SJCRH30 (cell line): ENCODE data around the gene THSD4. TPM values are rescaled to one million over a fixed set of nuclear protein-coding genes. Genes with fewer than 3 reads are reported as not detected.
A peak's percentile ranks its signal among the peaks of the same experiment; 100 is the strongest.

Experiments
- DNase-seq, 2 experiments: peaks; one replicate each; pipeline ENCODE4 v3.0.0-alpha.2; 2015 to 2020
- H3K27ac ChIP-seq: fragments of 250-450 bp; sonication (Bioruptor Pico); 2 replicates; pipeline ENCODE4 v1.5.1; 2020; ENCODE audit warnings: mild to moderate bottlenecking, moderate library complexity
- H3K27me3 ChIP-seq: fragments of 250-450 bp; sonication (Bioruptor Pico); 2 replicates; pipeline ENCODE4 v1.5.1; 2020; ENCODE audit warnings: mild to moderate bottlenecking, moderate library complexity
- H3K36me3 ChIP-seq: fragments of 250-450 bp; sonication (Bioruptor Pico); 2 replicates; pipeline ENCODE4 v1.5.1; 2020; ENCODE audit warnings: mild to moderate bottlenecking, moderate library complexity
- H3K4me1 ChIP-seq: fragments of 250-450 bp; sonication (Bioruptor Pico); 2 replicates; pipeline ENCODE4 v1.5.1; 2020; ENCODE audit warnings: mild to moderate bottlenecking, moderate library complexity
- H3K4me3 ChIP-seq: fragments of 250-450 bp; sonication (Bioruptor Pico); 2 replicates; pipeline ENCODE4 v1.5.1; 2020; ENCODE audit warnings: mild to moderate bottlenecking, moderate library complexity
- H3K9me3 ChIP-seq: fragments of 250-450 bp; sonication (Bioruptor Pico); replicated peaks from 2 replicates; pipeline ENCODE4 v1.5.1; 2020; ENCODE audit warnings: mild to moderate bottlenecking, moderate library complexity
- total RNA-seq: library from RNA; depleted of rRNA; stranded (reverse); fragments of >200 nt; shearing (Covaris generic); gene quantifications from 2 replicates; pipeline ENCODE4 v1.2.3, GENCODE V29; 2014

The THSD4 gene
- total RNA-seq, 1 experiment from 2014 or later = 20.7 TPM

DNA sequence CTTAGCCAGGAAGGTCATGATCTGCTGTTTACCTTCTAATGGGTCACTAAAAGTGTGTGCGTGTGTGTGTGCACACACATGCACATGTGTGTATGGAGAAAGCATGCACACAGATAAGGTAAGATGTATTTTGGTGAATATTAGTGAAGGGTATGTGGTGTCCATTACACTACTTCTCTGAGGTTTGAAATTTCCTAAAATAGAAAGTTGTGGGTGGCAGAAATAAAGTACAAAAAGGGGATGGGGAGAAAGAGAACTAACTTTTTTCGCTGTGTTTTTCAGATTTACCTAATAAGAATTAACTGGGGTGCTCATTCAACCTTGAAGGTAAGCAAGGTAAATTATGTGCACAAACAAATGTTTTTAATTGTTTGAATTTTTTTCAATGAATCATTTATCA is 670.7 kb downstream of the THSD4 start:
- no peak for DNase-seq
- Histone ChIP-seq H3K27me3 (no peaks in the 10 kb centered on the region), H3K4me3 (no peak overlapping the region)

DNA sequence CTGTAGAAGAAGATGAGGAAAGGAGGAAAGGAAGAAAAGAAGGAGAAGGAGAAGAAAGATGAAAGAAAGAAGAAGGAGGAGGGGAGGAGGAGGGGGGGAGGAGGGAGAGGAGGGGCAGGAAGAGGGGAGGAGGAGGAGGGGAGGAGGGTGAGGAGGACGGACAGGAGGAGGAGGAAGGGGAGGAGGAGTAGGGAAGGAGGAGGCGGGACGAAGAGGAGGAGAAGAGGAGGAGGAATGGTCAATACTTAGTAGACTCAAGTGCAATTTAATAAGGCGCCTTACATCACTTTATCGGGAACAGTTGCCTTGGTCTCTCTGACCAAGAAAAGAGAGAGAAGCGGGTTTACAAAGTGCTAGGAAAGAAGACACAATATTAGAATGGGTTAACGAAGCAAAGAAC is 671.4 kb downstream of the THSD4 start:
- Histone ChIP-seq H3K27ac (no peak overlapping the region), H3K9me3 (no peaks in the 10 kb centered on the region), H3K4me1 (peaks cover 7% of the 10 kb centered on the region; the same call in 1 of the 2 replicates), H3K36me3 (no peaks in the 10 kb centered on the region), H3K4me3 (no peak overlapping the region), H3K27me3 (no peaks in the 10 kb centered on the region)
- no peak for DNase-seq

More for the DNA sequence above, 670.7 kb downstream of the THSD4 start:
- Histone ChIP-seq H3K36me3 (no peaks in the 10 kb centered on the region), H3K9me3 (no peaks in the 10 kb centered on the region), H3K27ac (no peak overlapping the region), H3K4me1 (0 out of 2 replicates have a peak, but pooled peaks cover 2% of the 10 kb centered on the region)

DNA sequence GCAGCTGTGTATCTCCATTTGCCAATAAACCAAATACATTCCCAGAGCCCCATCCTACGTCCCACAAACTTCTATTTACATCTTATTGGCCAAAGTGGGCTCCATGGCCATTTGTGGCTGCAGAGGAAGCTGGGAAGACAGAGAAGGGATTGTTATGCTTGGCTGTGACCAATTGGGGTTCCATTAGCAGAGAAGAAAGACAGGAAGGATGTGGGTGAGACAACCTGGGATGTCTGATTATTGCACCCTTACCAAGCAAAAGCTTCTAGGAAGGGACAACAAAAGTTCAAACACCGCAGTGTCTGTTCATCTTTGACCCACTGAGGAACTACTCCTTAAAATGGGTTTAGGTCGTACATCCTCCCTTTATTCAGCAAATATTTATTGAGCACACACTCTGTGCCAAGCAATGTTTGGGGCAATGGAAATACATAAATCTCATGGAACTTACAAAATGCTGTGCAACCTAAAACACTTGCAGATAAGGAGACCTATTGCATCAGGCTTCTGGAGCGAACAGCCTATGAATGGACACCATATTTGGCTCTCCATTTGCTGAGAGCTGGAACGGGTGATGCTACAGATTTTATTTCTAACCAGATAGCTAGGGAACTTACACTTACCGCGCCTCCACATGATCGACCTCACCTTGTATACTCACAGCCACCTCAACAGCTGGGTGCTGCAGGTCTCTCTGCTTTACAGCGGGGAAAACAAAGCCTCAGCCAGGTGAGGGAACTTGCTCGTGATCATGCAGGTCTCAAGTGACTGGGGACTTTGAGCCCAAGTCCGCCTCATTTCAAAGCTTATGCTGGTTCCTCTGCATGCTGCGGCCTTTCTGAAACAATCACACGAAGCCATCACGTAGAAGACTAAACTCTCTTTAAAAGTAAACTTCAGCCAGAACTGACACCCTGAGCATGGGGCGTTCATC is 673.6 kb downstream of the THSD4 start:
- DNase-seq = peak in 1 of 2 experiments; percentile 60
- H3K27ac ChIP-seq = peak overlapping the region; percentile 26
- no peaks in the 10 kb centered on the region; the same call in 1 of the 2 replicates for H3K9me3 ChIP-seq
- H3K27me3 ChIP-seq = no peaks in the 10 kb centered on the region
- peaks cover 12% of the 10 kb centered on the region; the same call in 1 of the 2 replicates for H3K4me1 ChIP-seq
- no peaks in the 10 kb centered on the region for H3K36me3 ChIP-seq
- no peak overlapping the region for H3K4me3 ChIP-seq

DNA sequence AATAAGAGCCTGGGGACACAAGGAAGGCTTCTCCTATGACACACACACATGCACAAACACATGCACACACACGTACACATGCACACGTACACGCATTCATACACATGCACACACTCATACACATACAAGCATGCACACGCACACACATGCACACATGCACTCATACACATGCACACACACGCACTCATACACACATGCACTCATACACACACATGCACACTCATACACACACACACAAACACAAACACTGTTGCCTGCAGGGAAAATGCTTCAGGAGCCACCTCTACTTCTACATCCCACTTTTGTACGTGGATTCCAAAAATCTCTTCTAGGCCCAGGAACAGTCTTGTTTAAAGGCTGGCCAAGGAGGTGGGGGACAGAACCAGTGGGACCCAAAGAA is 674.3 kb downstream of the THSD4 start:
- H3K36me3 ChIP-seq = no peaks in the 10 kb centered on the region
- H3K4me1 ChIP-seq = peaks cover 12% of the 10 kb centered on the region; the same call in 1 of the 2 replicates
- no peak overlapping the region for H3K4me3 ChIP-seq
- H3K27ac ChIP-seq = no peak overlapping the region
- H3K9me3 ChIP-seq = no peaks in the 10 kb centered on the region; the same call in 1 of the 2 replicates
- H3K27me3 ChIP-seq = no peaks in the 10 kb centered on the region
- no peak for DNase-seq

DNA sequence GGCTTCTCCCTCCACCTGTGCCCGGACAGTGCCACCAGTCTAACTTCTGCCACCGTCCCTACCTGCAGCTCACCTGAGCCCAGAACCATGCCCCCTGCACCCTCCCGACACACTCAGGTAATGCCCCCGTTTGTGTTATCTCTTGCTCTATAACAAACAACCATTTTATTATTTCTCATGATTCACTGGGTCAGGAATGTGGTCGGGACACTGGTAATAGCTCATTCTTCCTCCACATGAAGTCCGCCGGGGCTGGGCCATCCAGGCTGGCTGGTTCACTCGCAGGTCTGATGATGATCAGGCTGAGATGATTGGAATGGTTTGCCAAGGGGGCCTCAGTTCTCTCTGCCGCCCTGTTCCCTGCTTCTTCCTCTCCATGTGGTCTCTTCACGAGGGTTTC is 674.8 kb downstream of the THSD4 start:
- no peak overlapping the region; the same call in 1 of the 2 replicates for H3K27ac ChIP-seq
- no peaks in the 10 kb centered on the region for H3K27me3 ChIP-seq
- H3K4me1 ChIP-seq = peaks cover 12% of the 10 kb centered on the region; the same call in 1 of the 2 replicates
- no peaks in the 10 kb centered on the region; the same call in 1 of the 2 replicates for H3K9me3 ChIP-seq
- no peak overlapping the region for H3K4me3 ChIP-seq
- H3K36me3 ChIP-seq = no peaks in the 10 kb centered on the region
- DNase-seq = no peak

DNA sequence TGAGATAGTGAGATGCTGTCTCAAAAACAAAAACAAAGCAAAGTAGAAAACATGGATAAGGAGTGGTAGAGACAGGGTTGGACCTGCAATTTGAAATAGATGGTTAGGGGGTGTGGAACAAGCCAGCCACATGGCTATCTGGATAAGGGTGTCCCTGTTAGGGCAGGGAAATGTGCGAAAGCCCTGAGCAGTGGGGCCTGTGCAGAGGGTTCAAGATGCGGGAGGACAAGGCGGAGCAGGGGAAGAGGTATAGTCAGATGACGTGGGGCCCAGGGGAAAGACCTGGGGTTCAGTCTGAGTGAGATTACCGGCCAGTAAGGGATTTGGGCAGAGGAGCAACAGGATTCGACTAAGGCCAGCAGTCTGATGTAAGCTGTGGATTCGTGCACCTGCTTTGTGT is 676.7 kb downstream of the THSD4 start:
- DNase-seq = no peak
- peaks cover 12% of the 10 kb centered on the region; the same call in 1 of the 2 replicates for H3K4me1 ChIP-seq
- H3K36me3 ChIP-seq = no peaks in the 10 kb centered on the region
- no peaks in the 10 kb centered on the region; the same call in 1 of the 2 replicates for H3K9me3 ChIP-seq
- 0 out of 2 replicates have a peak overlapping the region, but pooled peaks have one; percentile 1 for H3K27ac ChIP-seq
- H3K4me3 ChIP-seq = no peak overlapping the region
- H3K27me3 ChIP-seq = no peaks in the 10 kb centered on the region

DNA sequence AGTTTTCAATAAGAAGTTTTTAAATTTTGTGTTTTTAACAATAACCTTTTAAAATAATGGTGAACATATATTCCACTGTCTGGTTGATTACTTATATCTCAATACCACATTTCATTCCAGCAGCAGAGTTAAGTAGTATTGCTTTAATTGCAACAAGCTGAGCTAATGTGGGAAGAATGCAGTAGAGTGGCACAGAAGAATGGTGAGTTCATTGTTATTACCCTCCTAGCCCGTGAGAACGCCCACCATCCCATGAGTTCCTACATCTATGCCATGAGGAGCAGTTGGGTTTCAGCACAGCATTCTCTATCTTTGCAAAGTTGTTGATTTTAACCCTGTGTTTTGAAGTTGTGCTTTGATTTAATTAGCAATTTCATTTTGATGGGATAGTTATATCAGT is 677.2 kb downstream of the THSD4 start:
- Histone ChIP-seq H3K27ac (no peak overlapping the region), H3K4me1 (peaks cover 12% of the 10 kb centered on the region; the same call in 1 of the 2 replicates), H3K4me3 (no peak overlapping the region), H3K27me3 (no peaks in the 10 kb centered on the region), H3K9me3 (no peaks in the 10 kb centered on the region; the same call in 1 of the 2 replicates), H3K36me3 (no peaks in the 10 kb centered on the region)
- no peak for DNase-seq

DNA sequence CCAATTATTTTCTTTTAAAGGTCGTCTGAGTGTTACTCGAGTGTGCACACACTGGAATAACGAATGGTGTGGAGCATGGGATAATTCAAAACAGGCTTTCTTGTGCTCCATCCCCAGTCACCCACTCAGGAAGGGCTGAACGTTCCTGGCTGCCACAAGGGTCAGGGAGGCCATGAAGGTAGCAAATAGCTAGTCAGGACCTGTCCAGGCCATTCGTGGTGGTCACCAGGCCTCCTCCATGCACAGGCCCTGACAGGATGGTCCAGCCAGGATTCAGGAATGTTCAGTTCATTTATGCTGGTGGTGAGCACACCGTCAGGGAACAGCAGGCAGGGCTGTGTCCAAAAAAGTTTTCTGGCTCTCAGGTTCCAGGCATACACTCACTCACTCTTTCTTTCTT is 683.4 kb downstream of the THSD4 start:
- Histone ChIP-seq H3K27me3 (no peaks in the 10 kb centered on the region), H3K4me1 (peaks cover 3% of the 10 kb centered on the region; the same call in 1 of the 2 replicates), H3K27ac (no peak overlapping the region), H3K9me3 (no peaks in the 10 kb centered on the region), H3K4me3 (no peak overlapping the region), H3K36me3 (no peaks in the 10 kb centered on the region)
- DNase-seq = no peak

DNA sequence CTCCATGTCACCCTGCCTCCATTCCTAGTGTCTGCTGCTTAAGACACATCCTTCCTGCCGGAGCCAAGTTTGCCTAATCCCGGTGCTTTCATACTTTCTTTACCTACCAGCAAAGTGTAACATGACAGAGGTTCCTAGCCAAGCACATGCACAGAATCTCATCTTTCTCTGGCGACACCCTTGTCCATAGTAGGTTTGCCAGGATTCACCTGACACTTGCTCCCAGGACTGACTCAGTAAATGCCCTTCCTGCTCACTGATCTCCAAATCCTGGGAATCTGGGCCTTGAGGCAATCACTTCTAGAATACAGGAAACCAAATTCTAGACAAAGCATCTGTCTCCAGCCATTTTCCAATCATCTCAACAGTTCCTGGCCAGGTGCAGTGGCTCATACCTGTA is 684.9 kb downstream of the THSD4 start:
- Histone ChIP-seq H3K27me3 (no peaks in the 10 kb centered on the region), H3K36me3 (no peaks in the 10 kb centered on the region), H3K4me3 (no peak overlapping the region), H3K27ac (peak overlapping the region; percentile 47; the same call in 1 of the 2 replicates), H3K9me3 (no peaks in the 10 kb centered on the region), H3K4me1 (peaks cover 8% of the 10 kb centered on the region; the same call in 1 of the 2 replicates)
- DNase-seq = no peak

DNA sequence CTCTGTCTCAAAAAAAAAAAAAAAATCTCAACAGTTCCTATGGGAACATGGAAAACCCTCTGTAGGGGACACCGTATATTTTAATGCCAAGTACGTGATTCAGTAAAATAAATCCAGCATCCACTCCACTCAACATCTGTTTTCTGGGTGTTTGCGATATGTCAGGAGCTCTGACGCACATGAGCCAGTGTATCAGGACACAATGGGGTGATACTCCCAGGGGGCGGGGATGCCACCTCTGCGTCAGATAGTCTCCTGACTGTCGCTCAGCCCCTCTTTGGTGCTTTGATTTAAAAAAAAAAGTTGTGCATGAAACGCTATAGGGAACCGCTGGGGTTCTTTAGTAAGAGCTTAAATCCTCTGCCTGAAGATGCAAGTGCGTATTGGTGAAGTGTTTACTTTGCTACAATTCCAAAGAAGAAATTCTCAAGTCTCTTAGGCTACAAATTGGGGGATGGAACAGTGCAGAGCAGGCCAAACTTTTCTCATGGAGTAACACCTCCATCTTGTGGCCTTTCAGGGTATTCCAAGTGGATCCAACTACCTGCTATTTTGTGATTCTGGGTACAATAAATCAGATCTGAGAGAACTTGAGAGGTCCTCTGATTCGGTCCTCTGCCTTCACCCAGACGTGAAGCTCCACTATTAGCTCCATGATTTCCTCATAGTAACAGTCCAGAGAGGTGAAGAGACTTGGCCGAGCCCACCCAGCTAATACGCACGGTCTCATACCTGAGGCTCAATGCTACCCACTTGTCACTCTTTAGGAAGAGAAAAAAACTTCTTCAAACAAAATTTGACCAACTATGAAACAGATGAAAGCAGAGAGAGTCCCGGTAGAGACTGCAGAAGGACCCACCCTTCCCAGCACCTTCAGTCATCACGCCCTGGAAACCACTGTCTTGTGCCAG is 685.8 kb downstream of the THSD4 start:
- DNase-seq = peak in 1 of 2 experiments; percentile 90
- H3K9me3 ChIP-seq = no peaks in the 10 kb centered on the region
- H3K27me3 ChIP-seq = no peaks in the 10 kb centered on the region
- peak overlapping the region; percentile 47 for H3K27ac ChIP-seq
- no peaks in the 10 kb centered on the region for H3K36me3 ChIP-seq
- H3K4me1 ChIP-seq = peaks cover 14% of the 10 kb centered on the region
- peak overlapping the region; percentile 40 for H3K4me3 ChIP-seq

DNA sequence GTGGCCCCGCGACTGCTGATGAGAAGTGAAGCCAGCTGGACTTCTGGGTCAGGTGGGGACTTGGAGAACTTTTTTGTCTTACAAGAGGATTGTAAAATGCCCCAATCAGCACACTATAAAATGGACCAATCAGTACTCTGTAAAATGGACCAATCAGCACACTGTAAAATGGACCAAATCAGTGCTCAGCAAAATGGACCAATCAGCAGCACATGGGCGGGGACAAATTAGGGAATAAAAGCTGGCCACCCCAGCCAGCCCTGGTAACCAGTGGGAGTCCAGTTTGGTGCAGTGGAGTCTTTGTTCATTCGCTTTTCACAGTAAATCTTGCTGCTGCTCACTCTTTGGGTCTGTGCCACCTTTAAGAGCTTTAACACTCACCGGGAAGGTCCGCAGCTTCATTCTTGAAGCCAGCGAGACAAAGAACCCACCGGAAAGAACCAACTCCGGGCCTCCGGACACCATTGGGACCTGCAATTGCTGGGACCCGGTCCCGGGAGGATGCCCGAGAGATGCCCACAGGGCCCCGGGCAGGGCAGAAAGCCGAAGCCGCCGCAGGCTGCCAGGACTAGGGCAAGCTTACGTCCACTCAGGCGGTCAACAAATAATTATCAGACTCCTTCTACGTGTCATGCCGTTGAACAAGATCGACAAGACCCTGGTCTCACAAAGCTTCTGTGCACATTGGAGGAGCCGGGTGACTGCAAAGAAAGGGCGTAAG is 686.8 kb downstream of the THSD4 start:
- H3K36me3 ChIP-seq = no peaks in the 10 kb centered on the region
- H3K27ac ChIP-seq = no peak overlapping the region
- no peaks in the 10 kb centered on the region for H3K9me3 ChIP-seq
- H3K27me3 ChIP-seq = no peaks in the 10 kb centered on the region
- peaks cover 24% of the 10 kb centered on the region for H3K4me1 ChIP-seq
- no peak for DNase-seq
- H3K4me3 ChIP-seq = no peak overlapping the region

DNA sequence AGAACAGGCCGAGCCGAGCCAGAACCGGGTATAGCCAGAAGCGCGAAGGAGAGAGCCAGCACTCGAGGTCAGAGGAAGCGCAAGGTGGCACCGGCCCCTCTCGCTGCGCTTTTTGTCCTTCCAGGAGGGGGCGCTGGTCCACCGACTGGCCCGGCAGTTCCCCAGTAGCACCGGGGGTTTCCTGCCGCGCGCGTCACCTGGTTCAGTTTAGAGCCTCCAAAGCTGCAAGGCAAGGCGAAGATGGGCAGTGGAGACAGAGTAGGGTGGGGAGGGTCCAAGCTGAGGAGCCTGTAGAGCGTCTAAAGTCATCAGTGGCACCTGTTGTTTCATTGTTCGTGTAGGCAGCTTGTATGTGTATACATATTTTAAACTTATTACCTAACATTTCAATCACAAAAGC is 687.5 kb downstream of the THSD4 start:
- H3K27me3 ChIP-seq = no peaks in the 10 kb centered on the region
- no peak for DNase-seq
- H3K4me3 ChIP-seq = no peak overlapping the region
- no peak overlapping the region for H3K27ac ChIP-seq
- H3K4me1 ChIP-seq = peaks cover 31% of the 10 kb centered on the region
- no peaks in the 10 kb centered on the region for H3K36me3 ChIP-seq
- no peaks in the 10 kb centered on the region for H3K9me3 ChIP-seq

DNA sequence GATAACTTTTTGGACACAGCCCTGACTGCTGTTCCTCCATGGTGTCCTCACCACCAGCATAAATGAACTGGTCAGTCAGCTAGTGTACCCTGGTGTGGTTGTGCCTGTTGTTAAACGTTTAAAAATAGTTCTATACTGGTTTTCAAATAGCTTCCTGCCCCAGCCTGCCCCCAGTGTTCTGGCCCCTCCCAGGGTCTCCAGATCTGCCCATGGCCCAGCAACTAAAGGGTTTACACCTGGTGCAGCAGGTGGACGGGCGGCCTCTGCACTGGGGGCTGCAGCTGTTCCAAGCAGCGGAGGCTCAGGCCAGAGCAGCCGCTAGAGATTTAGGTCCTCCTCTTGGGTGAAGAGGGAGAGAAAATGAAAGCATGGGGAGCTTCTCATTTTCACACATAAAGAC is 689.0 kb downstream of the THSD4 start:
- Histone ChIP-seq H3K4me1 (peaks cover 45% of the 10 kb centered on the region), H3K36me3 (no peaks in the 10 kb centered on the region), H3K27me3 (no peaks in the 10 kb centered on the region), H3K9me3 (no peaks in the 10 kb centered on the region), H3K4me3 (no peak overlapping the region), H3K27ac (peak overlapping the region; percentile 74)
- peak; percentile 86 to 89 for DNase-seq
